Naive thymus-derived CD4-positive, alpha-beta T cell (primary cell): Measurements from ENCODE around the gene TCN2. TPM values are rescaled to one million over a fixed set of nuclear protein-coding genes. Genes with fewer than 3 reads are reported as not detected.
A peak's percentile ranks its signal among the peaks of the same experiment; 100 is the strongest.

ENCODE experiments used
- ATAC-seq: fragments of 150-1000 bp; cut with Tn5 transposase; 2 replicates; pipeline ENCODE4 v1.10.0; 2021; ENCODE audit warnings: mild to moderate bottlenecking, moderate library complexity
- CTCF ChIA-PET: fragments of 350-600 bp; sonication (Branson Sonifier 250); formaldehyde crosslinking; loops from one replicate; lab custom pipeline; 2021; ENCODE audit warnings: antibody characterized with exemption; lab: Charles Lee
- POLR2A ChIA-PET: fragments of 350-600 bp; sonication (Branson Sonifier 250); formaldehyde crosslinking; loops from one replicate; lab custom pipeline; 2021; ENCODE audit warnings: antibody characterized with exemption, inconsistent platforms; lab: Charles Lee
- DNase-seq, 9 donors: peaks; one replicate each; pipeline versions ENCODE4 v3.0.0 to v3.0.0-alpha.2; 2020 to 2022; ENCODE audit warnings: mixed read lengths in 1 of 9
- H3K27ac ChIP-seq: one replicate; pipeline ENCODE4 v1.7.0; 2013; ENCODE audit warnings: mild to moderate bottlenecking, low read depth, low read length, moderate library complexity
- H3K27me3 ChIP-seq, 2 donors: one replicate each; pipeline ENCODE4 v1.7.0; 2013; ENCODE audit warnings: low read length in 2 of 2, mild to moderate bottlenecking in 2 of 2, moderate library complexity in 2 of 2; ENCODE audit not compliant: control insufficient read depth in 2 of 2, insufficient read depth in 2 of 2
- H3K36me3 ChIP-seq, 3 experiments: 1 replicate in 2 of 3; 2 replicates in 1 of 3; pipeline ENCODE4 v1.7.0; 2013; ENCODE audit warnings: low read length in 3 of 3, mild to moderate bottlenecking in 3 of 3, moderate library complexity in 1 of 3; ENCODE audit not compliant: insufficient read depth in 3 of 3, control insufficient read depth in 2 of 3
- H3K4me1 ChIP-seq, 2 donors: one replicate each; pipeline ENCODE4 v1.7.0; 2013; ENCODE audit warnings: low read length in 2 of 2, mild to moderate bottlenecking in 2 of 2, moderate library complexity in 1 of 2; ENCODE audit not compliant: control insufficient read depth in 2 of 2, insufficient read depth in 2 of 2
- H3K4me3 ChIP-seq: 2 replicates; pipeline ENCODE4 v1.7.0; 2013; ENCODE audit warnings: mild to moderate bottlenecking, low read length
- H3K9me3 ChIP-seq, 3 experiments: 1 replicate in 2 of 3; 2 replicates in 1 of 3; pipeline ENCODE4 v1.7.0; 2013; ENCODE audit warnings: low read length in 3 of 3; ENCODE audit not compliant: control insufficient read depth in 2 of 3
- H3K27ac Mint-ChIP-seq, 9 donors: one replicate each; pipeline ENCODE4 v1.8.0; 2020 to 2022; ENCODE audit warnings: mixed read lengths in 9 of 9, mild to moderate bottlenecking in 8 of 9, moderate library complexity in 5 of 9, inconsistent platforms in 2 of 9
- H3K27me3 Mint-ChIP-seq, 5 donors: one replicate each; pipeline ENCODE4 v1.8.0; 2021 to 2022; ENCODE audit warnings: mixed read lengths in 5 of 5, mild to moderate bottlenecking in 1 of 5
- H3K36me3 Mint-ChIP-seq, 5 donors: one replicate each; pipeline ENCODE4 v1.8.0; 2020 to 2022; ENCODE audit warnings: mixed read lengths in 5 of 5, mild to moderate bottlenecking in 3 of 5, inconsistent platforms in 1 of 5
- H3K4me1 Mint-ChIP-seq, 7 donors: one replicate each; pipeline ENCODE4 v1.8.0; 2020 to 2022; ENCODE audit warnings: mixed read lengths in 7 of 7, mild to moderate bottlenecking in 3 of 7, inconsistent platforms in 1 of 7
- H3K4me3 Mint-ChIP-seq, 10 donors: one replicate each; pipeline ENCODE4 v1.8.0; 2020 to 2022; ENCODE audit warnings: mild to moderate bottlenecking in 10 of 10, mixed read lengths in 10 of 10, moderate library complexity in 6 of 10, inconsistent platforms in 2 of 10
- H3K9me3 Mint-ChIP-seq, 11 donors: one replicate each; pipeline ENCODE4 v1.8.0; 2020 to 2022; ENCODE audit warnings: mixed read lengths in 11 of 11, mild to moderate bottlenecking in 4 of 11, inconsistent platforms in 1 of 11, moderate library complexity in 1 of 11
- intact Hi-C, 2 donors: fragments of 100-400 bp; cut with micrococcal nuclease; formaldehyde crosslinking; loops; one replicate each; pipeline ENCODE4 v1.15.1; 2023
- polyA plus RNA-seq, 2 donors: library from polyadenylated mRNA; unstranded; fragments of 300-500 nt; fragmentation: Illumina TruSeq; gene quantifications; one replicate each; pipeline ENCODE4 v1.2.3, GENCODE V29; 2021
- total RNA-seq, 6 experiments: library from RNA in 5 of 6; stranded (reverse) in 5 of 6; gene quantifications; 1 replicate in 5 of 6; 2 replicates in 1 of 6; pipeline ENCODE4 v1.2.3 and lab custom pipeline; 2021 to 2026

Gene TCN2
- total and polyA plus RNA-seq, 7 experiments from 2014 or later = 0.57 to 8.9 (median 0.80) TPM

- H3K36me3 ChIP-seq = no peaks in the 10 kb centered on the region
- no peak overlapping the region for H3K27ac ChIP-seq
- ATAC-seq (no peak), DNase-seq (no peak)
- no peaks in the 10 kb centered on the region for H3K4me1 ChIP-seq
- POLR2A ChIA-PET = interaction anchor here (0.6 kb wide), 1 partner anchor 102 kb away, joined by 4 read pairs; no protein-coding TSS in a partner anchor
- H3K9me3 Mint-ChIP-seq = peaks cover 0 to 4% (median 0%) of the 10 kb centered on the region in 11 donors
- no peaks in the 10 kb centered on the region for H3K9me3 ChIP-seq
- H3K27ac Mint-ChIP-seq = peak overlapping the region in 4 of 9 donors; percentile 21 to 44 (median 33)
- no peaks in the 10 kb centered on the region for H3K27me3 ChIP-seq
- peaks cover 0 to 21% (median 0%) of the 10 kb centered on the region in 7 donors for H3K4me1 Mint-ChIP-seq
- H3K27me3 Mint-ChIP-seq = no peaks in the 10 kb centered on the region
- intact Hi-C loops = no loop called here
- H3K36me3 Mint-ChIP-seq = peaks cover 0 to 6% (median 4%) of the 10 kb centered on the region in 5 donors
- H3K4me3 Mint-ChIP-seq = peak overlapping the region in 1 of 10 donors; percentile 1
- H3K4me3 ChIP-seq = no peak overlapping the region
- CTCF ChIA-PET = no interaction called here
These were observed 36.3 kb downstream of the TCN2 start for GRCh38 chr22:30643055-30643875.

DNA sequence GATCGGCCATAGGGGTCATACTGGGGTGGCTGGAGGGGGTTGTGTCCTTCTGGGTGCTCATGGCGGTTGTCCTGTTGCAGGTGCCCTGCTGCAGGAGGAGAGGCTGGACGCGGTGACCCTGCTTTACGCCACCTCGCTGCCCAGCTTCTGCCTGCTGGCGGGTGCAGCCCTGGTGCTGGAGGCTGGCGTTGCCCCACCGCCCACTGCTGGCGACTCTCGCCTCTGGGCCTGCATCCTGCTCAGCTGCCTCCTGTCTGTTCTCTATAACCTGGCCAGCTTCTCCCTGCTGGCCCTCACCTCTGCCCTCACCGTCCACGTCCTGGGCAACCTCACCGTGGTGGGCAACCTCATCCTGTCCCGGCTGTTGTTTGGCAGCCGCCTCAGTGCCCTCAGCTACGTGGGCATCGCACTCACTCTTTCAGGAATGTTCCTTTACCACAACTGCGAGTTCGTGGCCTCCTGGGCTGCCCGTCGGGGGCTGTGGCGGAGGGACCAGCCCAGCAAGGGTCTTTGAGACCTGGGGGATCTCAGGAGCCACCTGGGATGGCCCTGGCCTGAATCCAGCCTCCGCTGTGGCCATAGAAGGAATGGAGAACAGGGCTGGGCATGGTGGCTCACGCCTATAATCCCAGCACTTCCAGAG is 39.7 kb downstream of the TCN2 start:
- no peak overlapping the region for H3K27ac ChIP-seq
- H3K4me3 Mint-ChIP-seq = no peak overlapping the region
- no peaks in the 10 kb centered on the region for H3K9me3 Mint-ChIP-seq
- no peaks in the 10 kb centered on the region for H3K9me3 ChIP-seq
- intact Hi-C loops = no loop called here
- H3K4me1 Mint-ChIP-seq = peaks cover 0 to 38% (median 0%) of the 10 kb centered on the region in 7 donors
- peak overlapping the region in 1 of 9 donors; percentile 59 for H3K27ac Mint-ChIP-seq
- H3K36me3 ChIP-seq = no peaks in the 10 kb centered on the region
- no peaks in the 10 kb centered on the region for H3K27me3 ChIP-seq
- no peaks in the 10 kb centered on the region for H3K4me1 ChIP-seq
- ChIA-PET POLR2A (no interaction called here), CTCF (no interaction called here)
- ATAC-seq (no peak), DNase-seq (no peak)
- H3K27me3 Mint-ChIP-seq = no peaks in the 10 kb centered on the region
- peaks cover 0 to 4% (median 0%) of the 10 kb centered on the region in 5 donors for H3K36me3 Mint-ChIP-seq
- no peak overlapping the region for H3K4me3 ChIP-seq

DNA sequence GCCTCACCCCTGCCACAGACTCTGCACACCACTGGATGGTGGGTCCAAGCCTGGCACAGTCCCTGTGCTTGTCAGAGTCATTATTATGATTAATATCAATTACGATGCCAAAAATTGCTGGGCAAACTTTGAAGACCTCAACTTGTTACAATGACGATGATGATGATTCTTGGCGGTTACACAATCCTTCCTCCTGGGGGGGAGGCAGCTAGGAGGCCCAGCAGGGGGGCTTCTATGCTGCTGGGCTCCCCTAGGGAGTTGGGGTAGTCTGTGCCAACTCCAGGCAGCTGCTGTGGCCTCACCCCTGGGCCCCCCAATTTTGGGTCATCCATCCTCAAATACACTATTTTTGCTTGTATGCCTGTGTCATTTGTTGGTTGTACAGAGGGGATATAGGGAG is 40.6 kb downstream of the TCN2 start:
- Mint-ChIP-seq H3K27ac (no peak overlapping the region), H3K4me3 (no peak overlapping the region), H3K36me3 (peaks cover 0 to 6% (median under 1%) of the 10 kb centered on the region in 5 donors), H3K27me3 (no peaks in the 10 kb centered on the region), H3K4me1 (peaks cover 0 to 47% (median 0%) of the 10 kb centered on the region in 7 donors), H3K9me3 (no peaks in the 10 kb centered on the region)
- Histone ChIP-seq H3K27me3 (no peaks in the 10 kb centered on the region), H3K4me3 (no peak overlapping the region), H3K9me3 (no peaks in the 10 kb centered on the region), H3K4me1 (no peaks in the 10 kb centered on the region), H3K36me3 (no peaks in the 10 kb centered on the region), H3K27ac (no peak overlapping the region)
- intact Hi-C loops = no loop called here
- ChIA-PET POLR2A (no interaction called here), CTCF (interaction anchor here (0.6 kb wide), 1 partner anchor 9 kb away, joined by 6 read pairs; no protein-coding TSS in a partner anchor)
- DNase-seq = no peak
- no peak for ATAC-seq

GRCh38 chr22:30648825-30649224 is 41.9 kb downstream of the TCN2 start:
- H3K4me1 Mint-ChIP-seq = peaks cover 0 to 41% (median 0%) of the 10 kb centered on the region in 7 donors

DNA sequence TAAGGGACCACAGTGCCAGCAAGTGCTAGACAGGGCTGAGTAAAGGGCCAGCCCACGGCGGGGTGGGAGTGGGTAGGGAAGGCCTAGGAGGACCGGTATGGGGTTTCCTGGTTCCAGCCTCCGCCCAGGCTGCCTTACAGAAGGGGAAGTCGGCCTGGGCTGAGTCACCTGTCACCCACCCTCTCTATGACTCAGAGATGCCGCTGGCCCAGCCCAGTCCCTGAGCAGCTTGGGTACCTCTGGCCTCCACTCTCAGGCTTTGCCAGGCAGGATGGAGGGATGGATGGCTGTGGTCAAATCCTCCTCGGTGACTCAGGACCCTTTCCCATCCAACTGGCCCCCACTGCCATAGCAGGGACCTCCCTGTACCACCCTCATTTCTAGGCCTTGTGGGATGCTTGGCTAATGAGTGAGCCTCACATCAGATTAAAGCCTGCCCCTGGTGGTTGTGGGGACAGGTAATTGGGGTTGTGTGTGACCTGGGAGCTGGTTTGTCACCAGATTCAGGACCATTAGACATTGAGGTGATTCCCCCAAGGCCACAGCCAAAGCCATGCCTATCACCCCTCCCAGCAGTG is 42.5 kb downstream of the TCN2 start:
- H3K4me3 ChIP-seq = no peak overlapping the region
- ATAC-seq = peak; percentile 95
- Mint-ChIP-seq H3K27ac (peak overlapping the region in 1 of 9 donors; percentile 87), H3K4me3 (peak overlapping the region in 1 of 10 donors; percentile 23), H3K27me3 (no peaks in the 10 kb centered on the region), H3K4me1 (peaks cover 0 to 34% (median 0%) of the 10 kb centered on the region in 7 donors), H3K36me3 (peaks cover 0 to 7% (median 5%) of the 10 kb centered on the region in 5 donors), H3K9me3 (no peaks in the 10 kb centered on the region)
- no peaks in the 10 kb centered on the region for H3K4me1 ChIP-seq
- CTCF ChIA-PET = no interaction called here
- H3K27me3 ChIP-seq = no peaks in the 10 kb centered on the region
- no peak overlapping the region for H3K27ac ChIP-seq
- H3K9me3 ChIP-seq = no peaks in the 10 kb centered on the region
- H3K36me3 ChIP-seq = no peaks in the 10 kb centered on the region
- POLR2A ChIA-PET = no interaction called here
- DNase-seq = peak in 2 of 9 donors; percentile 16 to 88
- intact Hi-C loops = loop anchor here (1.0 to 2.0 kb wide), 3 partner anchors 15 to 18 kb away; partner anchors contain the start of genes DUSP18 (in 1 of the 2) and SLC35E4 (in 1 of the 2)

More at GRCh38 chr22:30648825-30649224, 41.9 kb downstream of the TCN2 start:
- Mint-ChIP-seq H3K36me3 (peaks cover 0 to 6% (median 3%) of the 10 kb centered on the region in 5 donors), H3K27me3 (no peaks in the 10 kb centered on the region), H3K4me3 (peak overlapping the region in 1 of 10 donors; percentile 21), H3K9me3 (no peaks in the 10 kb centered on the region), H3K27ac (peak overlapping the region in 1 of 9 donors; percentile 87)
- DNase-seq = no peak
- POLR2A ChIA-PET = interaction anchor here (0.6 kb wide), 1 partner anchor 14 kb away, joined by 4 read pairs; no protein-coding TSS in a partner anchor
- ATAC-seq = no peak
- Histone ChIP-seq H3K36me3 (no peaks in the 10 kb centered on the region), H3K9me3 (no peaks in the 10 kb centered on the region), H3K4me1 (no peaks in the 10 kb centered on the region), H3K27ac (no peak overlapping the region), H3K27me3 (no peaks in the 10 kb centered on the region), H3K4me3 (no peak overlapping the region)
- intact Hi-C loops = loop anchor here (1.0 to 2.0 kb wide), 3 partner anchors 14 to 18 kb away; partner anchors contain the start of genes DUSP18 (in 1 of the 2) and SLC35E4 (in 1 of the 2)
- CTCF ChIA-PET = no interaction called here

DNA sequence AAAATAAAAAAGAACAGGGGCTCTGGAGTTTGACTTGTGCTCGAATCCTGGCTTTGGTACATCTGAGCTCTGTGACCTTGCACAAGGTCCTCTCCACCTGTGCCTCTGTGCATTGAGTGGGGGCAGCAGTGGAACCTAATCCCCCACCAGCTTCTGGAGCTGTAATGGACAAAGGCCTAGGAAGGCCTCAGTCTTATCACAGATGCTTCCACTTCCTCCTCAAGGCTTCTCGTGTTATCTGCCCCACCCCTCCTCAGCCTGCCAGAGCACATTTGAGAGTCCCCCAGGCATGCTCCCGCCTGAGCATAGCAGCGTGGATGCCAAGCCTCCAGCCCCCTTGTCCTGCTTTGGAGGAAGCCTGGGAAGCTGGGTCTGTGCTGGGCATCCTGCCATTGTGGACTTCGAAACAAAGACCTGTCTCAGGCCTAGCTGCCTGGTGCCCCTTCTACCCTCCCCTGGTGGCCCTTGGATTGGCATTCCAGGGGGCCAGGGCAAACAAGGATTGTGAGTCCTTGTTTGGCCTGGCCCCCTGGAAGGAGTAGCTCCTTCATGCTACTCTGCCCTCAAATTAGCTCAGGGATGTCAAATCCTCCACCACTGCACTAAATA is 43.6 kb downstream of the TCN2 start:
- ChIA-PET POLR2A (no interaction called here), CTCF (interaction anchor here (0.6 to 0.9 kb wide), 2 partner anchors 15 to 229 kb away, joined by 3 read pairs; partner anchors contain the start of gene SLC35E4)
- H3K27me3 Mint-ChIP-seq = no peaks in the 10 kb centered on the region
- peak overlapping the region in 1 of 9 donors; percentile 33 for H3K27ac Mint-ChIP-seq
- no peaks in the 10 kb centered on the region for H3K9me3 Mint-ChIP-seq
- no peak for DNase-seq
- Histone ChIP-seq H3K27me3 (no peaks in the 10 kb centered on the region), H3K4me3 (no peak overlapping the region), H3K4me1 (no peaks in the 10 kb centered on the region), H3K36me3 (no peaks in the 10 kb centered on the region), H3K9me3 (no peaks in the 10 kb centered on the region), H3K27ac (no peak overlapping the region)
- intact Hi-C loops = no loop called here
- H3K36me3 Mint-ChIP-seq = peaks cover 0 to 10% (median 8%) of the 10 kb centered on the region in 5 donors
- H3K4me3 Mint-ChIP-seq = no peak overlapping the region
- ATAC-seq = no peak
- peaks cover 0 to 31% (median 0%) of the 10 kb centered on the region in 7 donors for H3K4me1 Mint-ChIP-seq
